H1 (cell line): Measurements from ENCODE around the gene PRODH2. TPM values are rescaled to one million over a fixed set of nuclear protein-coding genes. Genes with fewer than 3 reads are reported as not detected.

ENCODE experiments used
- CTCF ChIA-PET: fragments of 300-600 bp; sonication (Branson Sonifier 250); formaldehyde crosslinking; loops from one replicate; lab custom pipeline; 2021; ENCODE audit not compliant: partially characterized antibody; lab: Charles Lee
- POLR2A ChIA-PET: fragments of 300-600 bp; sonication (Branson Sonifier 250); formaldehyde crosslinking; loops from one replicate; lab custom pipeline; 2021; ENCODE audit warnings: inconsistent platforms; ENCODE audit not compliant: partially characterized antibody; lab: Charles Lee
- DNase-seq, 2 experiments: peaks; one replicate each; pipeline versions ENCODE4 v3.0.0 to v3.0.0-alpha.2; 2010 to 2022; ENCODE audit warnings: low spot score in 2 of 2, low read depth in 1 of 2, mixed read lengths in 1 of 2
- FAIRE-seq: peaks from 2 replicates; lab custom pipeline; 2011; peaks lifted over from hg19 to GRCh38; lab: Jason Lieb, UNC
- H2AFZ ChIP-seq: 2 replicates; pipeline ENCODE4 v1.8.1; 2012; ENCODE audit warnings: low read length, inconsistent platforms
- H2AK5ac ChIP-seq: 2 replicates; pipeline ENCODE4 v1.6.1; 2013; ENCODE audit warnings: low read depth, low read length
- H2BK120ac ChIP-seq: replicated peaks from 2 replicates; pipeline ENCODE3; 2013; ENCODE audit warnings: low read depth, low read length, inconsistent platforms
- H2BK12ac ChIP-seq: 2 replicates; pipeline ENCODE4 v1.6.1; 2013; ENCODE audit warnings: low read depth, low read length
- H2BK15ac ChIP-seq: 2 replicates; pipeline ENCODE4 v1.6.1; 2013; ENCODE audit warnings: low read length
- H2BK20ac ChIP-seq: 2 replicates; pipeline ENCODE4 v1.6.1; 2013; ENCODE audit warnings: low read length
- H2BK5ac ChIP-seq: 2 replicates; pipeline ENCODE4 v1.6.1; 2013; ENCODE audit warnings: low read depth, low read length
- H3K14ac ChIP-seq: 2 replicates; pipeline ENCODE4 v1.6.1; 2013; ENCODE audit warnings: inconsistent platforms; ENCODE audit not compliant: insufficient read length
- H3K18ac ChIP-seq: 2 replicates; pipeline ENCODE4 v1.6.1; 2013; ENCODE audit warnings: low read length; ENCODE audit errors: extremely low read depth
- H3K23ac ChIP-seq: 2 replicates; pipeline ENCODE4 v1.6.1; 2013; ENCODE audit warnings: inconsistent platforms; ENCODE audit not compliant: insufficient read length
- H3K23me2 ChIP-seq: 2 replicates; pipeline ENCODE4 v1.6.1; 2013; ENCODE audit warnings: low read depth, low read length
- H3K27ac ChIP-seq: 2 replicates; pipeline ENCODE4 v1.6.1; 2011; ENCODE audit warnings: low read depth, low read length, inconsistent platforms
- H3K27me3 ChIP-seq, 4 experiments: replicated peaks in 1 of 4; 1 replicate in 1 of 4; 2 replicates in 3 of 4; pipeline versions ENCODE4 v1.6.1 to v1.8.1; 2011 to 2013; ENCODE audit warnings: low read length in 3 of 4, mild to moderate bottlenecking in 3 of 4, inconsistent platforms in 2 of 4, mixed read lengths in 2 of 4, moderate library complexity in 1 of 4; ENCODE audit not compliant: control insufficient read depth in 3 of 4, insufficient read depth in 3 of 4; ENCODE audit errors: extremely low read depth in 1 of 4
- H3K36me3 ChIP-seq, 4 experiments: 2 replicates each; pipeline versions ENCODE4 v1.6.1 to v1.8.1; 2011 to 2013; ENCODE audit warnings: mild to moderate bottlenecking in 4 of 4, low read length in 3 of 4, moderate library complexity in 2 of 4, control low read depth in 1 of 4, inconsistent platforms in 1 of 4; ENCODE audit not compliant: insufficient read depth in 4 of 4, control insufficient read depth in 2 of 4
- H3K4ac ChIP-seq: replicated peaks from 2 replicates; pipeline ENCODE3; 2013; ENCODE audit warnings: low read length, low read depth, mixed read lengths, inconsistent platforms; ENCODE audit not compliant: insufficient read length
- H3K4me1 ChIP-seq, 4 experiments: replicated peaks in 1 of 4; 1 replicate in 1 of 4; 2 replicates in 3 of 4; pipeline versions ENCODE4 v1.6.1 to v1.8.1; 2011 to 2013; ENCODE audit warnings: low read length in 3 of 4, inconsistent platforms in 2 of 4, mixed read lengths in 1 of 4; ENCODE audit not compliant: insufficient read depth in 4 of 4, control insufficient read depth in 3 of 4
- H3K4me2 ChIP-seq, 2 experiments: 2 replicates each; pipeline versions ENCODE4 v1.6.1 to v1.8.1; 2011 to 2013; ENCODE audit warnings: low read depth in 2 of 2, low read length in 2 of 2, control low read depth in 1 of 2, inconsistent platforms in 1 of 2, mild to moderate bottlenecking in 1 of 2; ENCODE audit not compliant: insufficient read depth in 1 of 2
- H3K4me3 ChIP-seq, 4 experiments: fragments of 200-600, 300-600 bp in 1 of 4; sonication (generic), shearing (Covaris generic), sonication (Bioruptor Twin) in 1 of 4; 2 replicates each; pipeline versions ENCODE4 v1.5.1 to v1.8.1; 2011 to 2016; ENCODE audit warnings: low read length in 4 of 4, low read depth in 3 of 4, control low read depth in 2 of 4, inconsistent platforms in 2 of 4, mild to moderate bottlenecking in 2 of 4, mixed read lengths in 1 of 4, moderate library complexity in 1 of 4; ENCODE audit not compliant: insufficient read depth in 2 of 4; ENCODE audit errors: extremely low read depth in 1 of 4
- H3K56ac ChIP-seq: replicated peaks from 2 replicates; pipeline ENCODE3; 2013; ENCODE audit warnings: low read depth, mild to moderate bottlenecking, mixed read lengths, low read length, inconsistent platforms; ENCODE audit not compliant: insufficient read length
- H3K79me1 ChIP-seq: 2 replicates; pipeline ENCODE4 v1.6.1; 2013; ENCODE audit warnings: low read depth, low read length, control low read depth
- H3K79me2 ChIP-seq, 2 experiments: 2 replicates each; pipeline versions ENCODE4 v1.6.1 to v1.8.1; 2012 to 2013; ENCODE audit warnings: low read length in 2 of 2, mild to moderate bottlenecking in 2 of 2, inconsistent platforms in 1 of 2; ENCODE audit not compliant: insufficient read depth in 2 of 2, control insufficient read depth in 1 of 2
- H3K9ac ChIP-seq, 4 experiments: replicated peaks in 1 of 4; 1 replicate in 1 of 4; 2 replicates in 3 of 4; pipeline versions ENCODE4 v1.6.1 to v1.8.1; 2011 to 2013; ENCODE audit warnings: low read depth in 3 of 4, low read length in 3 of 4, control low read depth in 2 of 4, mild to moderate bottlenecking in 2 of 4, moderate library complexity in 2 of 4, inconsistent platforms in 1 of 4; ENCODE audit errors: extremely low read depth in 1 of 4
- H3K9me3 ChIP-seq, 2 experiments: 2 replicates each; pipeline versions ENCODE4 v1.6.1 to v1.8.1; 2012 to 2013; ENCODE audit warnings: mild to moderate bottlenecking in 2 of 2, moderate library complexity in 2 of 2, control low read depth in 1 of 2, inconsistent platforms in 1 of 2, low read depth in 1 of 2, low read length in 1 of 2, mixed read lengths in 1 of 2; ENCODE audit not compliant: insufficient read depth in 2 of 2
- H4K20me1 ChIP-seq, 2 experiments: replicated peaks in 1 of 2; 2 replicates each; pipeline versions ENCODE3 to v1.8.1; 2011 to 2013; ENCODE audit warnings: inconsistent platforms in 2 of 2, low read length in 2 of 2, mild to moderate bottlenecking in 1 of 2; ENCODE audit not compliant: insufficient read depth in 2 of 2, control insufficient read depth in 1 of 2
- H4K5ac ChIP-seq: 2 replicates; pipeline ENCODE4 v1.6.1; 2013; ENCODE audit warnings: low read length, low read depth, mixed read lengths, inconsistent platforms; ENCODE audit not compliant: insufficient read length
- H4K8ac ChIP-seq: 2 replicates; pipeline ENCODE4 v1.8.0; 2013; ENCODE audit warnings: mild to moderate bottlenecking, moderate library complexity, low read length, inconsistent platforms; ENCODE audit not compliant: insufficient read depth; ENCODE audit errors: extremely low read depth
- H4K91ac ChIP-seq: replicated peaks from 2 replicates; pipeline ENCODE3; 2013; ENCODE audit warnings: low read length, mixed read lengths, inconsistent platforms; ENCODE audit not compliant: insufficient read length
- ASH2L ChIP-seq: fragments of 200-600, 300-600 bp; sonication (generic); IDR thresholded peaks from one replicate; pipeline ENCODE4 v1.7.1; 2017; ENCODE audit warnings: low read length
- ATF3 ChIP-seq: IDR thresholded peaks from 2 replicates; pipeline ENCODE4 v1.6.1; 2011; ENCODE audit warnings: low read depth, mild to moderate bottlenecking, low read length; ENCODE audit not compliant: insufficient read depth
- BACH1 ChIP-seq: IDR thresholded peaks from 2 replicates; pipeline ENCODE4 v1.6.1; 2012; ENCODE audit warnings: low read length, improper control_type of control experiment
- CREB1 ChIP-seq: IDR thresholded peaks from 2 replicates; pipeline ENCODE4 v1.6.1; 2012; ENCODE audit warnings: inconsistent platforms
- EP300 ChIP-seq, 2 experiments: IDR thresholded peaks; 1 replicate in 1 of 2; 2 replicates in 1 of 2; pipeline ENCODE4 v1.6.1; 2011 to 2012; ENCODE audit warnings: low read depth in 2 of 2, low read length in 2 of 2, mild to moderate bottlenecking in 2 of 2, borderline replicate concordance in 1 of 2, inconsistent platforms in 1 of 2, moderate library complexity in 1 of 2
- KDM5A ChIP-seq: fragments of 200-600 bp; IDR thresholded peaks from 2 replicates; pipeline ENCODE4 v1.7.1; 2012; ENCODE audit warnings: mild to moderate bottlenecking, low read length, inconsistent platforms, mixed read lengths
- MAFK ChIP-seq: IDR thresholded peaks from 2 replicates; pipeline ENCODE4 v1.6.1; 2012; ENCODE audit warnings: low read depth, mild to moderate bottlenecking, improper control_type of control experiment, low read length
- RAD21 ChIP-seq, 2 experiments: IDR thresholded peaks in 1 of 2; conservative IDR thresholded peaks in 1 of 2; 2 replicates each; pipeline ENCODE4 v1.6.1; 2011; ENCODE audit warnings: low read depth in 2 of 2, low read length in 2 of 2, improper control_type of control experiment in 1 of 2, inconsistent platforms in 1 of 2, mild to moderate bottlenecking in 1 of 2, moderate library complexity in 1 of 2
- SIRT6 ChIP-seq: IDR thresholded peaks from one replicate; pipeline ENCODE4 v1.7.1; 2012; ENCODE audit warnings: low read length, inconsistent platforms
- SP4 ChIP-seq: IDR thresholded peaks from 2 replicates; pipeline ENCODE4 v1.6.1; 2012; ENCODE audit warnings: low read length, inconsistent platforms
- TEAD4 ChIP-seq: IDR thresholded peaks from 2 replicates; pipeline ENCODE4 v1.6.1; 2012; ENCODE audit warnings: low read depth, low read length, inconsistent platforms, mixed read lengths
- USF2 ChIP-seq: IDR thresholded peaks from 2 replicates; pipeline ENCODE4 v1.6.1; 2011; ENCODE audit warnings: low read length, improper control_type of control experiment
- YY1 ChIP-seq: IDR thresholded peaks from 2 replicates; pipeline ENCODE4 v1.6.1; 2011; ENCODE audit warnings: low read depth, mild to moderate bottlenecking, low read length
- WGBS, 2 experiments: shearing (Covaris generic) in 1 of 2; methylation state at CpG; one replicate each; pipeline versions ENCODE4 v1.1.6 to v1.1.7; 2013 to 2015; ENCODE audit warnings: low lambda C conversion rate in 2 of 2, mixed read lengths in 2 of 2, inconsistent platforms in 1 of 2, low coverage in 1 of 2, missing lambda C conversion rate in 1 of 2; ENCODE audit not compliant: insufficient replicate concordance in 2 of 2, insufficient coverage in 1 of 2, insufficient read length in 1 of 2; ENCODE audit errors: extremely low coverage in 1 of 2, missing lambda C conversion rate in 1 of 2; 5-methylcytosine and 5-hydroxymethylcytosine counted together
- polyA plus RNA-seq, 7 experiments: library from polyadenylated mRNA; depleted of rRNA in 3 of 7; stranded (reverse) in 5 of 7; unstranded in 2 of 7; fragments of >200 nt in 5 of 7; fragments of 200-250 nt in 2 of 7; gene quantifications; 1 replicate in 5 of 7; 2 replicates in 1 of 7; 4 replicates in 1 of 7; pipeline versions ENCODE4 v1.2.1 to v1.2.3, GENCODE V29; 2011 to 2013; ENCODE audit warnings: missing spikeins in 2 of 7, mixed read lengths in 2 of 7
- total RNA-seq: library from RNA; stranded (reverse); fragmentation: NEBNext Ultra II Directional; extraction: Animal tissue kit (Norgen Biotek cat#: 25700); gene quantifications from 2 replicates; pipeline ENCODE4 v1.2.1, GENCODE V29; 2021

PRODH2 gene
- total and polyA plus RNA-seq, 2 of the 8 experiments (the other 6 are each of a cell fraction or from before 2014, with no cell fraction given) = not detected

DNA sequence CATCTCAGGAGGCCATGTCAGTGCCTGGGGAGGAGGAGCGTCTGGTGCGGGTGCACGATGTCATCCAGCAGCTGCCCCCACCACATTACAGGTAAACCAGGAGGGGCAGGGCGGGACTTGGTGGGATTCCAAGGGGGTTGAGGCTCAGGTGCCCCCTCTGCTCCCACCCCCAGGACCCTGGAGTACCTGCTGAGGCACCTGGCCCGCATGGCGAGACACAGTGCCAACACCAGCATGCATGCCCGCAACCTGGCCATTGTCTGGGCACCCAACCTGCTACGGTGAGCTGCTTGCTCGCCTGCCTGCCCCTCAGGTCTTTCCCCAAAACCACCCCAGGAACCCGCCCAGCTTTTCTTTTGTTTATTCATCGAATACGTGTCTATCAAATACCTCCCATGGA is 30.1 kb downstream of the PRODH2 start:
- Histone ChIP-seq H4K5ac (no peak overlapping the region), H3K9me3 (no peaks in the 10 kb centered on the region), H2BK120ac (no peak overlapping the region), H3K56ac (no peak overlapping the region), H3K23ac (no peak overlapping the region), H3K9ac (no peak overlapping the region), H3K27me3 (peaks cover 0 to 4% (median 0%) of the 10 kb centered on the region in 4 experiments; a peak in 1 of 7 replicates), H3K27ac (no peak overlapping the region), H4K91ac (no peak overlapping the region), H2BK5ac (no peak overlapping the region), H4K8ac (no peak overlapping the region; the same call in 1 of the 2 replicates), H3K4me1 (peaks cover 0 to 18% (median 6%) of the 10 kb centered on the region in 4 experiments; a peak in 6 of 7 replicates), H3K4me2 (no peak overlapping the region), H2AK5ac (0 out of 2 replicates have a peak overlapping the region, but pooled peaks have one; percentile 82), H2AFZ (no peak overlapping the region), H2BK15ac (no peak overlapping the region), H3K4ac (no peak overlapping the region), H3K14ac (no peak overlapping the region), H2BK12ac (no peak overlapping the region), H3K18ac (no peak overlapping the region), H3K79me1 (no peaks in the 10 kb centered on the region; the same call in 1 of the 2 replicates), H3K4me3 (no peak overlapping the region), H3K36me3 (no peaks in the 10 kb centered on the region), H2BK20ac (no peak overlapping the region), H3K79me2 (no peaks in the 10 kb centered on the region), H4K20me1 (peaks cover 0 to 12% of the 10 kb centered on the region in 2 experiments), H3K23me2 (peaks cover 11% of the 10 kb centered on the region)
- FAIRE-seq = no peak
- WGBS, 2 experiments = 91% methylated on average over 12 of the region's 12 CpGs; no CpG with 5 or more reads in 1 of the 2 experiments
- ChIA-PET POLR2A (interaction anchor here (1.1 to 1.8 kb wide), 2 partner anchors 34 to 42 kb away, joined by 4 read pairs; no protein-coding TSS in a partner anchor), CTCF (interaction anchor here (1.0 to 1.2 kb wide), 4 partner anchors 15 to 44 kb away, joined by 3 to 5 read pairs (median 4); no protein-coding TSS in a partner anchor)
- no peak for DNase-seq
- no peak for TF ChIP-seq RAD21 (IDR thresholded peaks at IDR 0.05 in 1 of 2, conservative IDR thresholded peaks at IDR 0.05 in 1 of 2; ENCODE audit: low read depth in 2 of 2, low read length in 2 of 2)
- no peak for TF ChIP-seq KDM5A
- no peak for TF ChIP-seq MAFK
- no peak for TF ChIP-seq EP300 (IDR thresholded peaks at IDR 0.05; ENCODE audit: borderline replicate concordance in 1 of 2, low read depth in 2 of 2, low read length in 2 of 2)
- TF ChIP-seq SIRT6 = no peak
- TF ChIP-seq YY1 = no peak
- no peak for TF ChIP-seq ASH2L
- TF ChIP-seq TEAD4 = no peak
- no peak for TF ChIP-seq BACH1
- no peak for TF ChIP-seq SP4
- TF ChIP-seq CREB1 = no peak
- TF ChIP-seq USF2 = no peak
- no peak for TF ChIP-seq ATF3
